Measurements from ENCODE around the gene KCNT1. TPM values are rescaled to one million over a fixed set of nuclear protein-coding genes. Genes with fewer than 3 reads are reported as not detected.

Gene KCNT1
- total RNA-seq, 4 donors from 2014 or later, result 0.28 to 0.52 TPM; not detected in 2

DNA sequence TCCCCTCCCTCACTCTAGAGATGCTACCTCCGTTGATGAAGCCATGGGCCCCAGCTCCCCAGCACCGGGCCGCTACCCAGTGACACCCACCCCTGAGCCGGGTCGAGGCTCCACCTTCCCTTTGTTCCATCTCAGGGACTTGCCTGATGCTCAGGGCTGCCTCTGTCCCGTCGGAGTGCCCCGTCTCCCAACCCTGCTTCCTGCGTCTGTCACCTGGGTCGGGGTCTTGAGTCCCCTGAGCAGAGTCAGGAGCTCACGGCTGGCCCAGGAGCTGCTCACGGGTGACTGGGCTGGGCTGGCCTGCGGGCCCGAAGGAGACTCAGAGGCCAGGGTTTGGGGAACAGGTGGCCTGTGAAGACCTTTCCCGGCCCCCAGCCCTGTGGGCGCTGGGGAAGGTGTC is 85.3 kb downstream of the KCNT1 start:
- Histone ChIP-seq H3K4me1 (no peaks in the 10 kb centered on the region), H3K27ac (no peak overlapping the region), H3K36me3 (no peaks in the 10 kb centered on the region), H3K27me3 (no peaks in the 10 kb centered on the region), H3K4me3 (no peak overlapping the region), H3K9me3 (no peaks in the 10 kb centered on the region)
- TF ChIP-seq, protein P1, sequence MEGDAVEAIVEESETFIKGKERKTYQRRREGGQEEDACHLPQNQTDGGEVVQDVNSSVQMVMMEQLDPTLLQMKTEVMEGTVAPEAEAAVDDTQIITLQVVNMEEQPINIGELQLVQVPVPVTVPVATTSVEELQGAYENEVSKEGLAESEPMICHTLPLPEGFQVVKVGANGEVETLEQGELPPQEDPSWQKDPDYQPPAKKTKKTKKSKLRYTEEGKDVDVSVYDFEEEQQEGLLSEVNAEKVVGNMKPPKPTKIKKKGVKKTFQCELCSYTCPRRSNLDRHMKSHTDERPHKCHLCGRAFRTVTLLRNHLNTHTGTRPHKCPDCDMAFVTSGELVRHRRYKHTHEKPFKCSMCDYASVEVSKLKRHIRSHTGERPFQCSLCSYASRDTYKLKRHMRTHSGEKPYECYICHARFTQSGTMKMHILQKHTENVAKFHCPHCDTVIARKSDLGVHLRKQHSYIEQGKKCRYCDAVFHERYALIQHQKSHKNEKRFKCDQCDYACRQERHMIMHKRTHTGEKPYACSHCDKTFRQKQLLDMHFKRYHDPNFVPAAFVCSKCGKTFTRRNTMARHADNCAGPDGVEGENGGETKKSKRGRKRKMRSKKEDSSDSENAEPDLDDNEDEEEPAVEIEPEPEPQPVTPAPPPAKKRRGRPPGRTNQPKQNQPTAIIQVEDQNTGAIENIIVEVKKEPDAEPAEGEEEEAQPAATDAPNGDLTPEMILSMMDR (IDR thresholded peaks at IDR 0.05), result no peak
- TF ChIP-seq POLR2A (IDR thresholded peaks at IDR 0.05), result no peak
- intact Hi-C loops (cut with DNase I; ENCODE audit: low total_unique reads), result no loop called here
- DNase-seq, result no peak

DNA sequence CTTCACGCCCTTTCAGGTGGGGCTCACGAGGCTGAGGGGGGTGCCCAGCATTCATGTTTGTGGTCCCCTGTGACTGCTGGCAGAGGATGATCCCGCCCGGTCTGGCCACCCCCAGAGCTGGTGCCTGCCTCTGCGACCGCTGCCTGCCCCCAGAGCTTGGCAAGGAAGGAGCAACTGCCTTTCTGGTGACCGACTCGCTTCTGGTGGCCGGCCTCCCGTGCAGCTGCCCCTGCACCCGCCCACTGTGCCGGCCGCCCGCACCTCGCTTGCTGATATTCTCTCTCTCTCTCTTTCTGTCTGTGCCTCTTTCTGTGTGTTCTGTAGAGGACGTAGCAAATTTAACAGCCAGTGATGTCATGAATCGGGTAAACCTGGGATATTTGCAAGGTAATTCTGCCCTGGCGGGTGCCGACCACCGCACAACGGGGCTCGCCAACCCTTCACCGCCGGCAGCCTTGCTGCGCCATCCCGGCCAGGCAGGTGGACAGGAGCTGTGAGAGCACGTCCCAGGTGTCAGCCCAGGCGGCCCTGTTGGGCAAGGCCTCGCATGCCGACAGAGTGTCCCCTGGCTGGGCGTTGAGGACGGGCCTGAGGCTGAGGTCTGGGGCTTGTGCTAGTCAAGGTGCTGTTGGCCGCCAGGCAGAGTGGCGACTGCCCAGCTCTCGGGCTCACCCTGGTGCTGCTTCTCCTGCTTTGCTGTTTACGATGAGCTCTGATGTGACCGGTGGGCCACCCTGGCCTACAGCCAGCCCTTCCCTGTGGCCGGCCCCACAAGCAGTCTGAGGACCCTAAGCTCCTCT is 86.0 kb downstream of the KCNT1 start:
- Histone ChIP-seq H3K27ac (no peak overlapping the region), H3K36me3 (no peaks in the 10 kb centered on the region), H3K9me3 (no peaks in the 10 kb centered on the region), H3K4me1 (no peaks in the 10 kb centered on the region), H3K27me3 (no peaks in the 10 kb centered on the region), H3K4me3 (no peak overlapping the region)
- intact Hi-C loops (cut with DNase I; ENCODE audit: low total_unique reads), result no loop called here
- no peak for DNase-seq
- TF ChIP-seq POLR2A (IDR thresholded peaks at IDR 0.05), result no peak
- TF ChIP-seq, protein P1 (IDR thresholded peaks at IDR 0.05), result no peak

DNA sequence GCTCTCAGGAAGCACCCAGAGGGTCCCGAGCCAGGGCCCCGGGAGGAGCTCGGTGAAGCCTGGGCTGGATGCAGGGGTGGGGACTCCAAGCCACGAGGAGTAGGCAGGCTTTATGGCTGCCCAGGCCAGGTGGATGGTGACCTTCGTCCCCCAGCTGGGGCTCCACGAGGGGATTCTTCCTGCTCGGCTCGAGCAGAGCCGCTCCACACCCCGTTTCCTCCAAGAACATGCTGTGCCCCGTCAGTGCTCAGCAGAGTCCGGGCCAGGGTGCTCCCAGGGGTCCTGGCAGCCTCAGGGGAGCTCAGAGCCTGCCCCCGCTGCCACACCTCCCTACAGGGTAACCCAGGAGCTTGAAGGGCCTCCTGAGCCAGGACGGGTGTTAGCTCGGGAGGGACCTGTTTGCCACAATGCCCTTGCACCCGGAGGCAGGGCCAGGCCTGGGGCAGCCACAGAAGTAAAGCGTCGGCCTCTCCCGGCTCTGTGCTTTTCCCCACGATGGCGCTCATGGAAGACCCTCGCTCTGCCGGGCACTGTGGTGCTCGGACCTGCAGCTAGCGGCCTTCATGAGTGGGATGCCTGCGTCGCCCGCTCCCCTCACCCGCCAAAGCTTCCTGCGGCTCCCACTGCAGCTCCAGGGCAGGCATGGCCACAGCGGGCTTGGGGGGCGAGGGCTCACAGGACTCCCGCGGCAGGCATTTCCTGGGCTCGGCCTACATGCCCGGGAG is 86.8 kb downstream of the KCNT1 start:
- Histone ChIP-seq H3K9me3 (no peaks in the 10 kb centered on the region), H3K4me1 (no peaks in the 10 kb centered on the region), H3K36me3 (no peaks in the 10 kb centered on the region), H3K27me3 (no peaks in the 10 kb centered on the region), H3K27ac (no peak overlapping the region), H3K4me3 (no peak overlapping the region)
- TF ChIP-seq, protein P1 (IDR thresholded peaks at IDR 0.05), result no peak
- no peak for TF ChIP-seq POLR2A (IDR thresholded peaks at IDR 0.05)
- intact Hi-C loops (cut with DNase I; ENCODE audit: low total_unique reads), result no loop called here
- no peak for DNase-seq

DNA sequence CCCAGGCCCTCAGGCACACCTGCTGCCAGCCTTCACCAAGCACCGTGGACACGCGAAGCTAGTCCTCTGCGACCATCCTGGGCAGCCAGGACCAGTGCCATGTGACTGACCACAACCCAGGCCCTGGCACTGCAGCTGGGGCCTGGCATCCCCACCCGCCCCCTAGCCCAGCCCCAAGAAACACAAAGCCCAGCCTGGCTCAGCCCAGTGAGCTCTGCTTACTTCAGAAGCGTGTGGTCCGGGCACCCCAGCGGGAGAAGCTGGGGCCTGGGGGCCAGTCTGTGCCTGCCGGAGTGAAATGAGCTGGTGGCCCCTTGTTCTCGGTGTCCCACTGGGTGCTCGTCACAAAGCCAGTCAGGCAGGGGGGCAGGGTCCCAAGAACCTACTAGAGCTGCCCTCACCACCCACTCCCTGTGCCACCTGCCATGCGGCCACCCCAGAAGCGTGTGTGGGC is 87.9 kb downstream of the KCNT1 start:
- Histone ChIP-seq H3K27me3 (no peaks in the 10 kb centered on the region), H3K4me1 (no peaks in the 10 kb centered on the region), H3K9me3 (no peaks in the 10 kb centered on the region), H3K4me3 (no peak overlapping the region), H3K27ac (no peak overlapping the region), H3K36me3 (no peaks in the 10 kb centered on the region)
- no peak for TF ChIP-seq POLR2A (IDR thresholded peaks at IDR 0.05)
- TF ChIP-seq, protein P1 (IDR thresholded peaks at IDR 0.05), result no peak
- no peak for DNase-seq
- intact Hi-C loops (cut with DNase I; ENCODE audit: low total_unique reads), result no loop called here

DNA sequence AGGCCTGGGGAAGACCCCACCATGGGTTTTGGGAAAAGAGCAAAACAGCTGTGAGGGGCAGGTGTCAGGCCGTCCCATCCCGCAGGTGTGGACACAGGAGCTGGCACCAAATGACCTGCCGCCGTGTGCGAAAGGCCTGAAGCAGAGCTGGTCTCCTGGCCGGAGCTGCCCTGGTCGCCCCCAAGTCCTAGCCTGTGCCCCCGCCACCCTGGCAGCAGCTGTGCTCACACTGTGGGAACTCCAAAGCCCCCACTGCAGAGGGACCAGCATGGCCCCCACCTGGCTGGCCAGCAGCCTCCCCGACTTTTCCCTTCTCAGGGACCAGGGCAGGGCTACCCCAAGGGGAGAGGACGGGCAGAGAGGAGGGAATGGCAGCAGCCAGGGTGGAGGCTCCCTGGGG is 88.4 kb downstream of the KCNT1 start:
- DNase-seq, result no peak
- H3K4me3 ChIP-seq, result no peak overlapping the region
- no peaks in the 10 kb centered on the region for H3K9me3 ChIP-seq
- no peak overlapping the region for H3K27ac ChIP-seq
- H3K4me1 ChIP-seq, result no peaks in the 10 kb centered on the region
- H3K27me3 ChIP-seq, result no peaks in the 10 kb centered on the region
- TF ChIP-seq POLR2A (IDR thresholded peaks at IDR 0.05), result no peak
- TF ChIP-seq, protein P1 (IDR thresholded peaks at IDR 0.05), result no peak
- no peaks in the 10 kb centered on the region for H3K36me3 ChIP-seq
- intact Hi-C loops (cut with DNase I; ENCODE audit: low total_unique reads), result no loop called here

Measured in uterus (tissue), 4 donors.